KOPT-K1 (cell line): ENCODE data around the gene RPL26.

Experiments used
- H3K27ac ChIP-seq: fragments of 200-600 bp; sonication (generic); 2 replicates; pipeline ENCODE4 v1.5.1; 2016; ENCODE audit warnings: antibody characterized with exemption, mild to moderate bottlenecking, low read depth, low read length; ENCODE audit not compliant: poor library complexity, severe bottlenecking
- H3K36me3 ChIP-seq: fragments of 200-600 bp; sonication (generic); 2 replicates; pipeline ENCODE4 v1.5.1; 2017; ENCODE audit warnings: antibody characterized with exemption, mild to moderate bottlenecking, low read length, moderate library complexity; ENCODE audit not compliant: insufficient read depth
- H3K9me3 ChIP-seq: fragments of 200-600 bp; sonication (generic); 2 replicates; pipeline ENCODE4 v1.5.1; 2017; ENCODE audit warnings: antibody characterized with exemption, low read length, mild to moderate bottlenecking; ENCODE audit not compliant: insufficient read depth, poor library complexity, severe bottlenecking

The RPL26 gene

DNA sequence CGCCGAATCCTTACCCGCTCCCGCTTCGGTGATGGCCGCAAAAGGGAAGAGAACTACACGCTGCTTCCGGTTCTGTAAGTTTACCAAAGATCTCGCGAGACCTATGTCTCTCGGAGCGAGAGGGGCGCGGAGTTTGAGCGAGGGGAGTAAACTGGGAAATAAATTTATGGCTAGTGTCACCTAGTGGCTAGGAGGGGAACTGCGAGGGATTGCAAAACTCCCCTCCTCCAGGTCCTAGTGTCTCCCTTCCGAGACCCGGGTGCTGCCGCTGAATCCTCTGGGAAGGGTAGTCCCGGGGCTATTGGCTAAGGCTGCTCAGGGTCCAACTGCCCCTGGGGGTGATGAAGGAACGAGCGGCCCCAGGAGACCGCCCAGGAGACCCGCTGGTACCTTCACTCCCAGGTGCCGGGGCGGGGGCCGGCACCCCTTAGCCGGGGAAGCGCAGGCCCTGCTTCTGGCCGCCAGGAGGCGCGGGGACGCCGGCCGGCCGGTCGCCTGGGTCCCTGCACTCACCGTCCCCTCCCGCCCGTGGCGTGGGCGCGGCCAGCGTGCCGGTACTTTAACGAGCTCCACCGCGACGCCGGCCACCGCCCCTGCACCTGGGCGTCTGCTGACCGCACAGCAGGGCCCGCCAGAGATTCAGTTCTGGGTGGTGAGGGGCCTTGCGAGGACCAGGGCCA lies at the start of gene RPL26:
Gene RPL26, minus strand, starts transcription at position 51 of the 680 bp plus-strand sequence. CDS start 883 bp downstream, outside the sequence.
- peak within 1 kb of the TSS; percentile 98 for H3K27ac ChIP-seq
- peaks cover 39% of the 10 kb centered on the region for H3K36me3 ChIP-seq

DNA sequence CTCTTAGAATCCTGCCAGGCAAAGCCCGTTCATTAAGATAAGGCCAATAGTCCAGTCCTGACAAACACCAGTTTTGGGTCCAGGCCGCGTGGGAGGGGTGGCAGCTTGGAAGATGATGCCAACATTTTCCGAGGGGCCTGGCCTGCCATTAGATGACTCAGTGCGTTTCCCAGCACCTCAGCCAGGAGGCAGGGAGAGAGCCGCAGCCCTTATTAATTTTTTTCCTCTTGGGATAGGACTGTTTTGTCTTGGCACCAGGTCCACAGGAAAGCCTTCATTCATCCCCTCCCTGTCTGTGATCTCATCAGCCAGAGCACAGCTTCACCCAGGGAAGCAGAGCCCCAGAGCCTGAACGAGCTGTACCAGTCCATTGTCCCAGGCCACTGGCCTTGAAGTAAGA lies 48.0 kb upstream of the RPL26 start:
- H3K27ac ChIP-seq = no peak overlapping the region
- H3K9me3 ChIP-seq = no peaks in the 10 kb centered on the region
- no peaks in the 10 kb centered on the region for H3K36me3 ChIP-seq

More for the DNA sequence above, at the start of gene RPL26:
- no peaks in the 10 kb centered on the region for H3K9me3 ChIP-seq

DNA sequence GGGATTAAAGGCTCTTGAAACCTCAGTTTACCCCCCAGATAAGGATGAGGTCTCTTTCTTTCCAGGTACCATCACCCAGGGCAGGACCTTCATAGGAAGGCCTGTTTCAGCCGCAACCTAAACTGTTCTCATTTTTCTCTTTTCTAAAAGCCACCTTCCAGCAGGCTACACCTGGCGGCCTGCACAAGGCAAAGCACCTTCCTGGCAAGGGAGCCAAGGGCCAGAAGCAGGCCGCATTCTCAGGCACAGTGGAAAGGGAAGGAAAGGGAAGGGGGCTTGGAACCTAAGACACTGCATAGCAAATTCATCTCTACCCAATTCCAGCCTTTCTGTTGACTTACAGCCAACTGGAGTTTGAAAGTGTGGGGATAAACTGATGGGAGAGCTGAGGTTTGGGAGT lies 43.8 kb upstream of the RPL26 start:
- Histone ChIP-seq H3K36me3 (no peaks in the 10 kb centered on the region), H3K27ac (no peak overlapping the region), H3K9me3 (no peaks in the 10 kb centered on the region)

DNA sequence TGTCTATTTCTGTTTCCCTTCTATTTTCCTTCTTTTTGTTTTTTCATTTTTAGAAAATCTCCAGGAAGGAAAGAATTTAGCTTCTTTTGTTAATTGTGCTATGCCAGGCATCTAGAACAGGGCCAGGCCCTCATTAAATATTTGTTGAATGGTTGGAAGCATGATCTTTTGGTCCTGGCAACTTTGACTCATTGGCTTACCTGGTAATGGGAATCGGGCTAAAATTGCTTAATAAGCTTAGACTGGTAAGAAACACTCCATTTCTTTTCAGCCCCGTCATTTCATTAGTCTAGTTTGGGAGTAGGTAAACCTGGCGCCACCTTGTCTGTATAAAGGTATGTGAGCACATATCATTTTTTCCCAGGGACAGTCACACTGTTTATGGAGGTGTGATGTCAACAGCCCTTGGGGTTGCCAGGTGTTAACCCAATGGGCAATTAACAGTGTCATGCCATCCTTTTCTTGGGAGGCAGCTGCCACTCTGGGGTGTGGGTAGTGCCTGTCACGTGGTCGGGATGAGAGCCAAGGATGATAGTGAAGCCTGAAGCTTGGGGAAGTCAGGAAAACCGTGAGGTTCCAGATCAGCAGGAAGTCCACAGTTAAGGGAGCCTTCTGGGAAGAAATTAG lies 43.2 kb upstream of the RPL26 start:
- H3K9me3 ChIP-seq = no peaks in the 10 kb centered on the region

DNA sequence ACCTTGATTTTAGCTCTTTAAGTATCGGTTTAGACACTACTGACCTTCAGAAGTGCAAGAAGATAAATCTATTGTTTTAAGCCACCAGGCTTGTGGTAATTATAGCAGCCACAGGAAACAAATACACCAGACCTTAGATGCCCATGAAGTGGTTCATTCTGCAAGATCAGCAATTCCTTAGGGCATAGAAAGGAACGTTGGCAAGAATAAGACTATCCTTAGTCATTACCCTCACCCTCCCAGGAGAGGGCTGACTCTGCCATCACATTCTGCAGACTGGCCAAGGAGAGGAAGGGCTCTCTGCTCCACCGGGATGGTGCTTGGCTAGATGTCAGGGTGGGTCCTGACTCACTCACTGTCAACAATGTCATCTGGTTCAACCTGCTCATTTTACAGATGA lies 38.6 kb upstream of the RPL26 start:
- Histone ChIP-seq H3K36me3 (no peaks in the 10 kb centered on the region), H3K9me3 (no peaks in the 10 kb centered on the region), H3K27ac (no peak overlapping the region)

More for the DNA sequence above, 43.2 kb upstream of the RPL26 start:
- Histone ChIP-seq H3K36me3 (no peaks in the 10 kb centered on the region), H3K27ac (no peak overlapping the region)

DNA sequence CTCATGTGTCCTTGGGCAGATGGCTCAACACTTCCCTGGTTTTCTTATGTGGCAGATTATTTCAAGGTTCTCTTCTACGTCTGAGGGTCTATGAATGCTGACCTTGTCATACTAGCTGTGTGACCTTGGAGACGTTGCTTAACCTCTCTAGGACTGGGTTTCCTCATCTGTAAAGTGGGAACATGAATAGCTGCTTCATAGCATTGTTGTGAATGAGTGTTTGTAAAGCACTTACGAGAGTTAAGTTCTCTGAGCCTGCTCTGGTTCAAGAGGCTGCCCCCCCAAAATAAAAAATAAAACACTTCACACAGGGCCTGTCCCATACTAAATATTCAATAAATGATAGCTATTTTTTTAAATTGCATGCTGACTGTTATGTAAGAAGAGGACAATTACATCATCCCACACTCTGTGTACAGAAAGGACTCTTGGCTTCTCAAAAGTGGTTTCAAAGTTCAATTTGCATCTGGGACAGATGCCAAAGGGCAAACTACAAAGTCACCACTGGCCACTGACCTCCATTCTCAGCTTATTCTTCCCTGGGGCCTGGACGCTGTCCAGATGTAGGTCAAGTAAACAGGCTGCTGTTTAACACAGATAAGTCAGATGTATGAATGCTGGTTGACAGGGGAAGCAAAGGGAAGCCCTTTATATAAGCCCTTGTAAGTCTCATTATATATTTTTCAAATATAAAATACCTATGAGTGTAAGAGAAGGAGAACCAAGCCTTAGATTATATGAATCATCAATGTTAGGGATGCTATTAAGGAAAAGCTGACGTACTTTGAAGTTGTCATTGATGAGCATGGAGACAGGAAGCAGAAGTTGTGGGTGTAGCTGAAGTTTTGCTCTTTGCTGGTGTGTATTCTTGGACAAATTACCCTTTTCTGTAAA lies 37.3 kb upstream of the RPL26 start:
- Histone ChIP-seq H3K27ac (no peak overlapping the region), H3K9me3 (no peaks in the 10 kb centered on the region), H3K36me3 (no peaks in the 10 kb centered on the region)

DNA sequence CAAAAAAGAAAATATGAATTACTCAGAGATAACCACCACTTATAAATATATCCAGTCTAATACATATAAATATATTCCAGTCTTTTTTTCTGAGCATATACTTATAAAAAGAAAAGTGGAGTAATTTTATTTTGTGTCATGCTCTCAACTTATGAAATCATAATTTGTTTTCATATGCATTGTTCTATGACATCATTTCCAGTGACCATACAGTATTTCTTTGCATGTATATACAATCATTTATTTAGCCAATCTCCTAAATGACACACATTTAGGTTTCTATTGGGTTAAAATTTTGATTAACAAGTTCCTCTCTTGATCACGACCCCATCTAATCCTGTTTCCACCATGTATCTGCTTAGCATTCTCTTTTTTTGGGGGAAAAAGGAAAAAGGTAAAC lies 36.3 kb upstream of the RPL26 start:
- Histone ChIP-seq H3K9me3 (no peaks in the 10 kb centered on the region), H3K27ac (no peak overlapping the region), H3K36me3 (no peaks in the 10 kb centered on the region)

DNA sequence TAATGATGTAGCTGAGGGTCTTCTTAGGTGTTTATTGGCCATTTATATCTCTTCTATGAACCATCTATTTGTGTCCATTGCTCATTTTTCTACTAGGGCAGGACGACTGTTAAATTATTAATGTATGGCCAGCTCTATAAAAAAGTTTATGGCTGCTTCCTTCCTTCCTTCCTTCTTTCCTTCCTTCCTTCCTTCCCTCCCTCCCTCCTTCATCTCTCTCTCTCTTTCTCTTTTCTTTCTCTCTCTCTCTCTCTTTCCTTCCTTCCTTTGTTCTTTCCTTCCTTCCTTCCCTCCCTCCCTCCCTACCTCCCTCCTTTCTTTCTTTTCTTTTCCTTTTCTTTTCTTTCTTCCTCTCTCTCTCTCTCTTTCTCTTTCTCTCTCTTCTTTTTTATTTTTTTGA lies 35.5 kb upstream of the RPL26 start:
- H3K36me3 ChIP-seq = no peaks in the 10 kb centered on the region
- H3K27ac ChIP-seq = no peak overlapping the region
- H3K9me3 ChIP-seq = no peaks in the 10 kb centered on the region

DNA sequence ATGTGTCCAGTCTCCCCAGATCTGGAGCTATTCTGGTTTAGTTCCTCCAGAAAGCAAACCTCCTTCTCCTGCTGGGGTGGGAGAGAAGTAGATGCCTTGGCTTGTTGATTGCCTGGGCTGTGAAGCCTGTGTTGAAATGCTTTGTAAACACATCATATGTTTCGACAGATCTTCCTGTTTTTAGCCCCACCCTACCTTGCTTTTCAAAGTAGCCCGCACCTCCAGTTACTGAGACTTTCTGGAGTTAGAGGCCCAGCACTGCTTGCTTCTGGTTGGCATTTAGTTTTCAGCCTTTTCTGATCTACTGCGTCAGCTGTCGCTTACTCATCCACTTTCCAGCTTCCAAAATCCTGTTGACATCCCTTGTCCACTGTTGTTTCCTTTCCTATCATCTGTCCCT lies 34.8 kb upstream of the RPL26 start:
- no peak overlapping the region for H3K27ac ChIP-seq
- no peaks in the 10 kb centered on the region for H3K36me3 ChIP-seq
- H3K9me3 ChIP-seq = no peaks in the 10 kb centered on the region

DNA sequence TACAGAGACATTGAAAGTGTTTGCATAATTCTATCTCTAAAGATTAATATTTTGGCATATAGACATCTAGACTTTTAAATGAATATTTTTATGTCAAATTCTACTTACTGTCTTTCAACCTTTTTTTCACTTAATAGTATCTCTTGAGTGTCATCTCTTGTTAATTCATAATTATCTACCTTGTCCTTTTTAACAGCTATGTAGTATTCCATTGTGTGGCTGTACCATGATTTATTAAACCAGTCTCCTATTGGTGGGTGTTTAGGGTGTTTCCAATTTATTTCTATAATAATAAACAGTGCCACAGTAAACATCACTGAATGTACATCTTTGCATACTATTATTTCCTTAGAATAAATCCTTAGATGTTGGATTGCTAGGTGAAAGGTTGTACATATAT lies 30.9 kb upstream of the RPL26 start:
- Histone ChIP-seq H3K9me3 (no peaks in the 10 kb centered on the region), H3K27ac (no peak overlapping the region), H3K36me3 (no peaks in the 10 kb centered on the region)

DNA sequence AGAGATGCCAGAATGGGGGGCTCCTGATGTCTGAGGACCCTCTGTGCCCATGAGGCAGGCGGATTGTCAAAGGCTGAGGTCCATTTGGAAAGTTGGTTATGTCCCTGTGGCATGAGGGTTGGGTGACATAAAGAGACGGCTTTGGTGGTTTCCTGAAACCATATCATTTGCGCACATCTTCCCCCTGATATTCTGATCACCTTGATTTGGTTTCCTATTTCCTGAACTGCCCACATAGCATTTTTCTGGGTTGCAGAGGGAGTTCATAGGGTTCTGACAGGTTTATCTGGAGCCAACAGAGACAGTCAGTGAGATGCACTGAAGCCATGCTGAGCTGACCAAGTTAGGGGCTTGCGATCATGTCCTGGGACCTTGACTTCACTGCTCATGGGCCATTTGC lies 30.3 kb upstream of the RPL26 start:
- Histone ChIP-seq H3K27ac (no peak overlapping the region), H3K9me3 (no peaks in the 10 kb centered on the region), H3K36me3 (no peaks in the 10 kb centered on the region)

DNA sequence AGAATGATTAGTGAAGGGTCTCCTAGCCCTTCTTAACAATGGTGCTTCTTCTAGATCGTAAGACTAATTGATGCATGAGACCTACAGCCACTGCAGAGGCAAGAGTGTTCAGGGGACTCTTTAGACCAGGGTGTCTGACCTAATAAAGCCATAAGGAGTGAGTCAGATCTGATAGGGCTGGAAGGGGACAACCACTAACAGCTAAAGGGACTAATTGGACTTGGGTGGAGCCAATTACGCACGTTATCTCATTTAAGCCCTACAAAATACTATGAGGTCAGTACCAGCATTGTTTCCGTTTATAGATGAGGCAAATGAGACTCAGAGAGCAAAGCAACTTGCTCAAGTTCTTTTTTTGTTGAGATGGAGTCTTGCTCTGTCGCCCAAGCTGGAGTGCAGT lies 29.1 kb upstream of the RPL26 start:
- Histone ChIP-seq H3K27ac (no peak overlapping the region), H3K36me3 (no peaks in the 10 kb centered on the region), H3K9me3 (no peaks in the 10 kb centered on the region)

DNA sequence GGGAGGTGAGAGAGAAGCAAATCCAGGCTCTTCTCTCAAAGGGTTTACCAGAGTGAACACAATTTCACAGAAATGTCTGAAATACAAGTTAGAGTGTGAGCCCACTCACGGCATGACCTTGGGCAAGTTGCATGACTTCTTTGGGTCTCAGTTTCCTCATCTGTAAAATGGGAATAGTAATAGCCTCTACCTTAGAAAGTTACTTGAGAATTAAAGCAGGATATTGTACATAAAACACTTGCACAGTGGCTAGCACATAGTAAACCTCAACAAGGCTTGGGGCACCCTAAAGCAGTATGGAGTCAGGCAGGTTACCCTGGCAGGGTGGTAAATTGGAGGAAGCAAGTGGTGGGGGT lies 27.9 kb upstream of the RPL26 start:
- Histone ChIP-seq H3K27ac (no peak overlapping the region), H3K36me3 (no peaks in the 10 kb centered on the region), H3K9me3 (no peaks in the 10 kb centered on the region)

DNA sequence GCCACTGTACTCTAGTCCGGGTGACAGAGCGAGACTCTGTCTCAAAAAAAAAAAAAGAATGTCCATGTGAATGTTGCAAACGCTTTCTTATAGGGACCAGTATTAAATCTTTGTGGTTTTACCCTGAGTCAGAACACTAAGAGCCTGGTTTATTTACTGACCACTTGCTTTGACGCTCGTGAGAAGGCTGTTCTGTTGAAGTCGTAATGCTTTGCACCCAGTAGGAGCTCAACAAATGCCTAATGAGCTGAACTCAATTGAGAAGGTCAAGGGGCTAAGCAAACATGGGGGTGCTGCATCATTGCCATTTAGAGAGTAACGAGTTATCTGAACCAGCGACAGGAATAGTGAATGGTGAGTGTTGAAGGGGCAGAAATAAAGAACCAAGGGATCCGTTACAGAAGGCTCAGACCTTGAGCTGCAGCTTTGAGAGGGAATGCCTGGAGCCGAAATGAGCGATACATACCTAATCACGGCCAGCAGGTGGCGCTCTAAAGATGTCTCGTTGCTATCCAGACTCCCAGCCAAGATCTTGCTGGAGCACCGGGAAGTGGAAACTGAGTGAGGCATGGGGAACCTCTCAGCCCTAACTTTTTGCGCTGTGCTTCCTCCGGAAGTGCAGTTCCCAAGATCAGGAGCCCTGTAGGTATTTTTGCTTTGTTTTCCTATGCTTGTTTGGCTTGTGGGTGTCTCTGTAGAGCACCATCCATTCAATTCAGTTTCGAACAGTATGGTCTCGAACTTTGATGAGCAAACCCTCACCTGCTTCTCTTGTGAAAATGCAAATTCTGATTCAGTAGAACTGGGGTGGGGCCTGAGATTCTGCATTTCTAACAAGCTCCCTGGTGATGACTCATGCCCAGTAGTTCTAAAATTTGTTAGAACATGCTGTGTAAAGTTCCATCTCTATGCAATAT lies 27.2 kb upstream of the RPL26 start:
- H3K27ac ChIP-seq = no peak overlapping the region
- H3K36me3 ChIP-seq = no peaks in the 10 kb centered on the region
- no peaks in the 10 kb centered on the region for H3K9me3 ChIP-seq

DNA sequence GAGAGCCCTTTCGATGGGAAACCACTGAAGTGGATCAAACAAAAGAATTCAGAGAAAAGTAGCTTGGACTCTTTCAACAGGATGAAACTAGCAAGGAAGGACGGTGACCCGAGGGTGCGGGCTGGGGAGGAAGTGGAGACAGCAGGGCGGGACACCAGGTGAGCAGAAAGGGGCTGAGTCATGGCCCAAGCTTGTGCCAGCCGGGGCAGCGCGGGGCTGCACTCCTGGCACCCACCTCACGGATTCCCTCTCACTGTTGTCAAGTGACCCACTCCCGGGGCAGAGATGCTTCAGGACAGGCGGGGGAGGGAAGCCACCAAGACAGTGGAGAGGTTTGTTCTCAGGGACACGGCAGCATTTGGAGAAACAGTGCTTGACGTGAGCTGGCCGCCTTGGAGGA lies 25.4 kb upstream of the RPL26 start:
- Histone ChIP-seq H3K9me3 (no peaks in the 10 kb centered on the region), H3K27ac (no peak overlapping the region), H3K36me3 (no peaks in the 10 kb centered on the region)
